K562 (cell line): ENCODE measurements around the gene ST6GALNAC1. TPM values are rescaled to one million over a fixed set of nuclear protein-coding genes. Genes with fewer than 3 reads are reported as not detected.

Experiments used
- BDP1 ChIP-seq: IDR thresholded peaks from 3 replicates; pipeline ENCODE4 v1.6.1; 2011; ENCODE audit not compliant: insufficient read length, insufficient read depth
- BMI1 ChIP-seq: fragments of 150-350 bp; IDR thresholded peaks from 2 replicates; pipeline ENCODE4 v1.6.1; 2014; ENCODE audit warnings: low read length
- CBX1 ChIP-seq: sonication (generic); IDR thresholded peaks from 2 replicates; pipeline ENCODE4 v1.6.1; 2016; ENCODE audit warnings: antibody characterized with exemption, low read depth, mild to moderate bottlenecking
- EP400 ChIP-seq: fragments of 450-650 bp; IDR thresholded peaks from 2 replicates; pipeline ENCODE4 v1.6.1; 2017; ENCODE audit warnings: antibody characterized with exemption, mild to moderate bottlenecking, moderate library complexity
- HIVEP1 ChIP-seq: fragments of 250-450 bp; sonication (Bioruptor Pico); IDR thresholded peaks from 2 replicates; pipeline ENCODE4 v1.4.0; 2020; ENCODE audit warnings: mild to moderate bottlenecking
- L3MBTL2 ChIP-seq: fragments of 450-650 bp; IDR thresholded peaks from 2 replicates; pipeline ENCODE4 v1.6.1; 2016; ENCODE audit warnings: mild to moderate bottlenecking, moderate library complexity
- MIER1 ChIP-seq: fragments of 450-650 bp; IDR thresholded peaks from 2 replicates; pipeline ENCODE4 v1.6.1; 2016; ENCODE audit warnings: antibody characterized with exemption, mild to moderate bottlenecking, low read depth
- SP1 ChIP-seq: sonication (generic); formaldehyde crosslinking; IDR thresholded peaks from 2 replicates; pipeline ENCODE4 v1.8.1; 2022; ENCODE audit warnings: mild to moderate bottlenecking, missing genetic modification reagents
- THRAP3 ChIP-seq: fragments of 450-650 bp; IDR thresholded peaks from 2 replicates; pipeline ENCODE4 v1.6.1; 2016; ENCODE audit warnings: mild to moderate bottlenecking, inconsistent platforms, borderline replicate concordance
- ZHX1 ChIP-seq: fragments of 150-350 bp; conservative IDR thresholded peaks from 2 replicates; pipeline ENCODE4 v1.6.1; 2014; ENCODE audit warnings: low read length
- ZNF444 ChIP-seq: fragments of 250-450 bp; sonication (Bioruptor Pico); IDR thresholded peaks from 2 replicates; pipeline ENCODE4 v1.4.0; 2020; ENCODE audit warnings: mild to moderate bottlenecking, moderate library complexity
- ZNF717 ChIP-seq: fragments of 250-450 bp; sonication (Bioruptor Pico); IDR thresholded peaks from 2 replicates; pipeline ENCODE4 v1.5.0; 2021
- polyA plus RNA-seq, 8 experiments: library from polyadenylated mRNA; depleted of rRNA in 4 of 8; stranded (reverse) in 5 of 8; unstranded in 3 of 8; fragments of >200 nt; fragmentation: Nextera tagmentation in 2 of 8; fragmentation: Illumina TruSeq in 1 of 8; extraction: Ambion mirVana in 2 of 8; extraction: Trizol in 1 of 8; gene quantifications; 2 replicates each; pipeline versions ENCODE4 v1.2.1 to v1.2.3, GENCODE V29; 2011 to 2014; ENCODE audit warnings: inconsistent platforms in 1 of 8, missing spikeins in 1 of 8
- total RNA-seq, 7 experiments: library from RNA; depleted of rRNA in 6 of 7; stranded (reverse); fragments of >200 nt in 6 of 7; fragmentation: Illumina TruSeq in 2 of 7; extraction: Trizol in 2 of 7; gene quantifications; 2 replicates each; pipeline versions ENCODE4 v1.2.1 to v1.2.3, GENCODE V29; 2011 to 2021; ENCODE audit warnings: low replicate concordance in 1 of 7
- TF ChIP-seq, protein P1 (sequence below), 2 experiments: fragments of 450-650 bp; formaldehyde crosslinking in 1 of 2; IDR thresholded peaks; 2 replicates each; pipeline versions ENCODE4 v1.4.0 to v1.6.1; 2014 to 2020; ENCODE audit warnings: mild to moderate bottlenecking in 2 of 2, borderline replicate concordance in 1 of 2, low read depth in 1 of 2
- TF ChIP-seq, protein P2 (sequence below), 2 experiments: IDR thresholded peaks in 1 of 2; conservative IDR thresholded peaks in 1 of 2; 2 replicates each; pipeline ENCODE4 v1.6.1; 2016; ENCODE audit warnings: low read depth in 2 of 2, mild to moderate bottlenecking in 1 of 2, missing compliant biosample characterization in 1 of 2, missing genetic modification characterization in 1 of 2, moderate library complexity in 1 of 2

The ST6GALNAC1 gene
- total and polyA plus RNA-seq, 9 of the 15 experiments (the other 6 are each of a cell fraction or from before 2014, with no cell fraction given) = 20.6 to 68.4 (median 50.5) TPM

- TF ChIP-seq L3MBTL2 = peak; percentile 63; the same call in 1 of the 2 replicates
- TF ChIP-seq, protein P1, sequence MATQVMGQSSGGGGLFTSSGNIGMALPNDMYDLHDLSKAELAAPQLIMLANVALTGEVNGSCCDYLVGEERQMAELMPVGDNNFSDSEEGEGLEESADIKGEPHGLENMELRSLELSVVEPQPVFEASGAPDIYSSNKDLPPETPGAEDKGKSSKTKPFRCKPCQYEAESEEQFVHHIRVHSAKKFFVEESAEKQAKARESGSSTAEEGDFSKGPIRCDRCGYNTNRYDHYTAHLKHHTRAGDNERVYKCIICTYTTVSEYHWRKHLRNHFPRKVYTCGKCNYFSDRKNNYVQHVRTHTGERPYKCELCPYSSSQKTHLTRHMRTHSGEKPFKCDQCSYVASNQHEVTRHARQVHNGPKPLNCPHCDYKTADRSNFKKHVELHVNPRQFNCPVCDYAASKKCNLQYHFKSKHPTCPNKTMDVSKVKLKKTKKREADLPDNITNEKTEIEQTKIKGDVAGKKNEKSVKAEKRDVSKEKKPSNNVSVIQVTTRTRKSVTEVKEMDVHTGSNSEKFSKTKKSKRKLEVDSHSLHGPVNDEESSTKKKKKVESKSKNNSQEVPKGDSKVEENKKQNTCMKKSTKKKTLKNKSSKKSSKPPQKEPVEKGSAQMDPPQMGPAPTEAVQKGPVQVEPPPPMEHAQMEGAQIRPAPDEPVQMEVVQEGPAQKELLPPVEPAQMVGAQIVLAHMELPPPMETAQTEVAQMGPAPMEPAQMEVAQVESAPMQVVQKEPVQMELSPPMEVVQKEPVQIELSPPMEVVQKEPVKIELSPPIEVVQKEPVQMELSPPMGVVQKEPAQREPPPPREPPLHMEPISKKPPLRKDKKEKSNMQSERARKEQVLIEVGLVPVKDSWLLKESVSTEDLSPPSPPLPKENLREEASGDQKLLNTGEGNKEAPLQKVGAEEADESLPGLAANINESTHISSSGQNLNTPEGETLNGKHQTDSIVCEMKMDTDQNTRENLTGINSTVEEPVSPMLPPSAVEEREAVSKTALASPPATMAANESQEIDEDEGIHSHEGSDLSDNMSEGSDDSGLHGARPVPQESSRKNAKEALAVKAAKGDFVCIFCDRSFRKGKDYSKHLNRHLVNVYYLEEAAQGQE (IDR thresholded peaks at IDR 0.05; ENCODE audit: borderline replicate concordance) = no peak
- TF ChIP-seq, protein P1 (CRISPR knock-in tag; IDR thresholded peaks at IDR 0.05; ENCODE audit: low read depth) = no peak
- no peak for TF ChIP-seq BMI1
- no peak for TF ChIP-seq ZNF717 (CRISPR knock-in tag)
- TF ChIP-seq HIVEP1 = no peak
- TF ChIP-seq ZNF444 (CRISPR knock-in tag) = no peak
- TF ChIP-seq, protein P2, sequence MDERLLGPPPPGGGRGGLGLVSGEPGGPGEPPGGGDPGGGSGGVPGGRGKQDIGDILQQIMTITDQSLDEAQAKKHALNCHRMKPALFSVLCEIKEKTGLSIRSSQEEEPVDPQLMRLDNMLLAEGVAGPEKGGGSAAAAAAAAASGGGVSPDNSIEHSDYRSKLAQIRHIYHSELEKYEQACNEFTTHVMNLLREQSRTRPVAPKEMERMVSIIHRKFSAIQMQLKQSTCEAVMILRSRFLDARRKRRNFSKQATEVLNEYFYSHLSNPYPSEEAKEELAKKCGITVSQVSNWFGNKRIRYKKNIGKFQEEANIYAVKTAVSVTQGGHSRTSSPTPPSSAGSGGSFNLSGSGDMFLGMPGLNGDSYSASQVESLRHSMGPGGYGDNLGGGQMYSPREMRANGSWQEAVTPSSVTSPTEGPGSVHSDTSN (CRISPR knock-in tag; IDR thresholded peaks at IDR 0.05; ENCODE audit: low read depth) = peak; percentile 91
- TF ChIP-seq, protein P2 (tag; conservative IDR thresholded peaks at IDR 0.05; ENCODE audit: low read depth) = peak; percentile 100
- peak; percentile 41; the same call in 1 of the 2 replicates for TF ChIP-seq EP400
- no peak; the same call in 1 of the 2 replicates for TF ChIP-seq CBX1
- TF ChIP-seq ZHX1 = no peak
- no peak for TF ChIP-seq THRAP3
- peak; percentile 64 for TF ChIP-seq SP1 (CRISPR knock-in tag)
- no peak for TF ChIP-seq BDP1
- 0 out of 2 replicates have a peak, but pooled peaks have one; percentile 42 for TF ChIP-seq MIER1
These were observed 27.8 kb upstream of the ST6GALNAC1 start (continued) for GRCh38 chr17:76671123-76671911.
